HG02759 (cell line): Measurements from ENCODE around the gene FBXO9.

ENCODE experiments used
- ATAC-seq: cut with Tn5 transposase; IDR thresholded peaks from one replicate; pipeline ENCODE4 v1.9.1; 2021; ENCODE audit warnings: mild to moderate bottlenecking, moderate library complexity; ENCODE audit not compliant: unreplicated experiment

Gene FBXO9

GRCh38 chr6:53086302-53086701, 21.1 kb downstream of the FBXO9 start:
- no peak for ATAC-seq

- no peak for ATAC-seq
Observed at GRCh38 chr6:53089948-53090347, 24.7 kb downstream of the FBXO9 start.

- ATAC-seq: no peak
Observed at GRCh38 chr6:53090576-53090975, 25.4 kb downstream of the FBXO9 start.

- ATAC-seq: no peak
Observed at GRCh38 chr6:53095270-53095669, 30.1 kb downstream of the FBXO9 start.

GRCh38 chr6:53095716-53096115, 30.5 kb downstream of the FBXO9 start:
- ATAC-seq: no peak

GRCh38 chr6:53100561-53100960, 35.4 kb downstream of the FBXO9 start:
- ATAC-seq: no peak

GRCh38 chr6:53101006-53101405, 35.8 kb downstream of the FBXO9 start:
- ATAC-seq: no peak

GRCh38 chr6:53103993-53104675, 38.9 kb downstream of the FBXO9 start:
- no peak for ATAC-seq

- ATAC-seq: no peak
Observed at GRCh38 chr6:53104916-53105315, 39.7 kb downstream of the FBXO9 start.

- ATAC-seq: no peak
Observed at GRCh38 chr6:53107091-53107490, 41.9 kb downstream of the FBXO9 start.

- peak; percentile 73 for ATAC-seq
Observed at GRCh38 chr6:53109612-53110011, 44.4 kb downstream of the FBXO9 start.

GRCh38 chr6:53111865-53112264, 46.7 kb downstream of the FBXO9 start:
- ATAC-seq: no peak

- no peak for ATAC-seq
Observed at GRCh38 chr6:53112404-53112803, 47.2 kb downstream of the FBXO9 start.

- ATAC-seq: no peak
Observed at GRCh38 chr6:53112871-53113270, 47.7 kb downstream of the FBXO9 start.

- no peak for ATAC-seq
Observed at GRCh38 chr6:53113742-53114141, 48.5 kb downstream of the FBXO9 start.

- ATAC-seq: no peak
Observed at GRCh38 chr6:53115113-53115512, 49.9 kb downstream of the FBXO9 start.

GRCh38 chr6:53115741-53116140, 50.5 kb downstream of the FBXO9 start:
- ATAC-seq: no peak

GRCh38 chr6:53119349-53119748, 54.1 kb downstream of the FBXO9 start:
- no peak for ATAC-seq

GRCh38 chr6:53119772-53120409, 54.7 kb downstream of the FBXO9 start:
- ATAC-seq: no peak

GRCh38 chr6:53124131-53124800, 59.1 kb downstream of the FBXO9 start:
- ATAC-seq: no peak

GRCh38 chr6:53125276-53125675, 60.1 kb downstream of the FBXO9 start:
- no peak for ATAC-seq

- ATAC-seq: no peak
Observed at GRCh38 chr6:53128842-53129241, 63.6 kb downstream of the FBXO9 start.
